LNCaP clone FGC (cell line): Measurements from ENCODE around the gene EHMT1.
A peak's percentile ranks its signal among the peaks of the same experiment; 100 is the strongest.

Experiments
- DNase-seq: peaks from one replicate; pipeline ENCODE4 v3.0.0-alpha.2; 2011; ENCODE audit warnings: low read depth
- H3K4me3 ChIP-seq: 2 replicates; pipeline ENCODE4 v1.5.1; 2011; ENCODE audit warnings: mild to moderate bottlenecking, low read depth, low read length, control low read depth
- CTCF ChIP-seq: IDR thresholded peaks from 2 replicates; pipeline ENCODE4 v1.5.1; 2012; ENCODE audit warnings: mild to moderate bottlenecking; ENCODE audit not compliant: control insufficient read depth, insufficient read depth; ENCODE audit errors: extremely low read depth

The EHMT1 gene

GRCh38 chr9:137578518-137579258, 40.1 kb upstream of the EHMT1 start, which contains the start of gene DPH7:
Gene DPH7 (minus strand): TSS chr9:137578925. CDS start chr9:137578777, 148 bp downstream.
- peak; percentile 99 for TF ChIP-seq CTCF
- H3K4me3 ChIP-seq: peak within 1 kb of the TSS; percentile 84

GRCh38 chr9:137579259-137579604, 39.6 kb upstream of the EHMT1 start:
- TF ChIP-seq CTCF: no peak
- no peak for DNase-seq
- peak overlapping the region; percentile 84 for H3K4me3 ChIP-seq

More at GRCh38 chr9:137578518-137579258, 40.1 kb upstream of the EHMT1 start, which contains the start of gene DPH7:
- DNase-seq: peak; percentile 64

- DNase-seq: no peak
- H3K4me3 ChIP-seq: no peak overlapping the region
- TF ChIP-seq CTCF: no peak
These were observed 38.4 kb upstream of the EHMT1 start for GRCh38 chr9:137580209-137580953.

- no peak for DNase-seq
- no peak for TF ChIP-seq CTCF
- no peak overlapping the region for H3K4me3 ChIP-seq
These were observed 37.9 kb upstream of the EHMT1 start for GRCh38 chr9:137580954-137581322.

- no peak for DNase-seq
- TF ChIP-seq CTCF: no peak
- no peak overlapping the region for H3K4me3 ChIP-seq
These were observed 37.2 kb upstream of the EHMT1 start for GRCh38 chr9:137581361-137582285.

GRCh38 chr9:137582286-137582860, 36.4 kb upstream of the EHMT1 start:
- no peak overlapping the region for H3K4me3 ChIP-seq
- TF ChIP-seq CTCF: peak; percentile 30; the same call in 1 of the 2 replicates
- no peak for DNase-seq
